ENCODE results near the gene TIGD7.

- peak; percentile 37 for TF ChIP-seq CTCF (IDR thresholded peaks at IDR 0.05; ENCODE audit: low read length)
- TF ChIP-seq EZH2phosphoT487 (IDR thresholded peaks at IDR 0.05; ENCODE audit: low read length): no peak
These were observed 40.8 kb downstream of the TIGD7 start for GRCh38 chr16:3264137-3265036.

Data from MM.1S (cell line).